Mucosa of stomach (tissue), 1 donor: ENCODE results near the gene GPR22.

ENCODE experiments used
- H3K27me3 ChIP-seq: one replicate; pipeline ENCODE4 v1.7.0; 2013; ENCODE audit warnings: mild to moderate bottlenecking, low read length; ENCODE audit not compliant: control insufficient read depth, insufficient read depth
- H3K36me3 ChIP-seq: one replicate; pipeline ENCODE4 v1.7.0; 2013; ENCODE audit warnings: low read length; ENCODE audit not compliant: control insufficient read depth, insufficient read depth
- H3K4me1 ChIP-seq: one replicate; pipeline ENCODE4 v1.7.0; 2013; ENCODE audit warnings: mild to moderate bottlenecking, low read length; ENCODE audit not compliant: control insufficient read depth, insufficient read depth
- H3K4me3 ChIP-seq: one replicate; pipeline ENCODE4 v1.7.0; 2013; ENCODE audit warnings: low read length
- H3K9ac ChIP-seq: one replicate; pipeline ENCODE4 v1.7.0; 2013; ENCODE audit warnings: mild to moderate bottlenecking, low read length, moderate library complexity
- H3K9me3 ChIP-seq: one replicate; pipeline ENCODE4 v1.7.0; 2013; ENCODE audit warnings: mild to moderate bottlenecking, low read length, moderate library complexity; ENCODE audit not compliant: control insufficient read depth
- donor health status: Pancreatic carcinoma.

Gene GPR22

GRCh38 chr7:107506674-107507339, 37.0 kb downstream of the GPR22 start:
- peaks cover 20% of the 10 kb centered on the region for H3K4me1 ChIP-seq
- peak overlapping the region; percentile 13 for H3K9ac ChIP-seq
- no peaks in the 10 kb centered on the region for H3K36me3 ChIP-seq
- H3K4me3 ChIP-seq: no peak overlapping the region
- no peaks in the 10 kb centered on the region for H3K9me3 ChIP-seq
- no peaks in the 10 kb centered on the region for H3K27me3 ChIP-seq
